ENCODE data around the gene TINCR. TPM values are rescaled to one million over a fixed set of nuclear protein-coding genes. Genes with fewer than 3 reads are reported as not detected.

The TINCR gene
- total RNA-seq, 4 donors from 2014 or later, result 250 to 282 (median 259) TPM

DNA sequence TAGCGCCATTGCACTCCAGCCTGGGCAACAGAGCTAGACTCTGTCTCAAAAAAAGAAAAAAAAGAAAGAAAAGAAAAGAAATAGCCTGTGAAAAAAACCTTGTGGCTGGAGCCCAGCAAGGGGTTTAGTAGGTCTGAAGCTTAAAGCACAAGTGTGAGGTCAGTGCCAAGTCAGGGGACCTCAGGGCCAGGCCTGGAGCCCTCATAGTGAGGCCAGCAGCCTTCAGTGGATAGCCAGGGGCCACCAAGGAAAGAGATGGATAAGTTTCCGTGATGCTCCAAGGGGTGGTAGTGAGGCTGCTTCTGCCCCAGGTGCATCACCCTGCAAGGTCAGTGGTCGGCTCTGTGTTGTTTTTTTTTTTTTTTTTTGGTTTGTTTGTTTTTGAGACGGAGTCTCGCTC is 12.9 kb downstream of the TINCR start:
- intact Hi-C loops (cut with DNase I; ENCODE audit: low total_unique reads), result no loop called here
- H3K4me3 ChIP-seq (ENCODE audit: low read depth, poor library complexity, severe bottlenecking), result no peak overlapping the region
- 57 to 86% methylated on average over 5 of the region's 5 CpGs for WGBS, 2 donors
- TF ChIP-seq, protein P1, sequence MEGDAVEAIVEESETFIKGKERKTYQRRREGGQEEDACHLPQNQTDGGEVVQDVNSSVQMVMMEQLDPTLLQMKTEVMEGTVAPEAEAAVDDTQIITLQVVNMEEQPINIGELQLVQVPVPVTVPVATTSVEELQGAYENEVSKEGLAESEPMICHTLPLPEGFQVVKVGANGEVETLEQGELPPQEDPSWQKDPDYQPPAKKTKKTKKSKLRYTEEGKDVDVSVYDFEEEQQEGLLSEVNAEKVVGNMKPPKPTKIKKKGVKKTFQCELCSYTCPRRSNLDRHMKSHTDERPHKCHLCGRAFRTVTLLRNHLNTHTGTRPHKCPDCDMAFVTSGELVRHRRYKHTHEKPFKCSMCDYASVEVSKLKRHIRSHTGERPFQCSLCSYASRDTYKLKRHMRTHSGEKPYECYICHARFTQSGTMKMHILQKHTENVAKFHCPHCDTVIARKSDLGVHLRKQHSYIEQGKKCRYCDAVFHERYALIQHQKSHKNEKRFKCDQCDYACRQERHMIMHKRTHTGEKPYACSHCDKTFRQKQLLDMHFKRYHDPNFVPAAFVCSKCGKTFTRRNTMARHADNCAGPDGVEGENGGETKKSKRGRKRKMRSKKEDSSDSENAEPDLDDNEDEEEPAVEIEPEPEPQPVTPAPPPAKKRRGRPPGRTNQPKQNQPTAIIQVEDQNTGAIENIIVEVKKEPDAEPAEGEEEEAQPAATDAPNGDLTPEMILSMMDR (IDR thresholded peaks at IDR 0.05), result no peak
- TF ChIP-seq POLR2A (IDR thresholded peaks at IDR 0.05), result no peak
- DNase-seq (ENCODE audit: low spot score in 2 of 2), result no peak

DNA sequence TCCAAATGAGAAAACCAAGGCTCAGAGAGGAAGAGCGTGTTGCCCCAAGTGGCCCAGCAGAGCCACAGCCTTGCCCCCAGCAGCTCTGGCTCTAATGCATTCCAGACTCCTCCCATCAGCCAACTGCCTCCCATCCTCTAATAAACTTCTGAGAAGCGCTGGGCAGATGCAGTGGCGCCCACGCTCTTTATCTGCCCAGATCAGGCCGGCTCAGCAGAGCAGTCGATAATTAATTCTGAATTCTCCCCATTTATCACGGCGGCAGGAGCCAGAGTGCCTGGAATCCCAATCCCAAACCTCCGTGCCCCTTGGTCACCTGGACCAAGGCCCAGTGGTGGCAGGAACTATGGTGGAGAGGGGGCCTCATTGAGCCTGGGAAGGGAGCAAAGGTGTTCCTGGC is 13.9 kb downstream of the TINCR start:
- intact Hi-C loops (cut with DNase I; ENCODE audit: low total_unique reads), result no loop called here
- no peak for DNase-seq (ENCODE audit: low spot score in 2 of 2)
- no peak overlapping the region for H3K4me3 ChIP-seq (ENCODE audit: low read depth, poor library complexity, severe bottlenecking)
- TF ChIP-seq, protein P1 (IDR thresholded peaks at IDR 0.05), result no peak
- TF ChIP-seq POLR2A (IDR thresholded peaks at IDR 0.05), result no peak
- WGBS, 2 donors, result 38 to 44% methylated on average over 9 of the region's 9 CpGs

DNA sequence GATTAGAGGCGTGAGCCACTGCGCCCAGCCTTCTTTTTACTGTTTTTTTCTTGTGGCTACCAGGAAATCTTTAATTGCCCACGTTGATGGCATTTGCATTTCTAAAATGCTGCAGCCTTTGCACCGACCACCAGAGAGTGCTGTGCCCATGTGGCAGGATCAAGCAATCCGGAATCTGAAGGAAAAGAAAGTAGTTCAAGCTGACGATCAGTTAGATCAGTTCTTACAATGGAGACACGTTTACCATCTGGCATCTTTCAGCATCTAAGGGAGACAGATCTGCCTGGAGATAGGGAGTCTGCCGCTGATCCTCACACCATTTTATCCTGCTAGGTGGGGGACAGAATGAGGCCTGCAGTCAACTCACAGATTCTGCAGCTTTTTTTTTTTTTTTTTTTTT is 19.9 kb downstream of the TINCR start:
- TF ChIP-seq POLR2A (IDR thresholded peaks at IDR 0.05), result no peak
- TF ChIP-seq, protein P1 (IDR thresholded peaks at IDR 0.05), result no peak
- DNase-seq (ENCODE audit: low spot score in 2 of 2), result no peak
- H3K4me3 ChIP-seq (ENCODE audit: low read depth, poor library complexity, severe bottlenecking), result no peak overlapping the region
- intact Hi-C loops (cut with DNase I; ENCODE audit: low total_unique reads), result no loop called here
- 32 to 40% methylated on average over 8 of the region's 8 CpGs for WGBS, 2 donors

DNA sequence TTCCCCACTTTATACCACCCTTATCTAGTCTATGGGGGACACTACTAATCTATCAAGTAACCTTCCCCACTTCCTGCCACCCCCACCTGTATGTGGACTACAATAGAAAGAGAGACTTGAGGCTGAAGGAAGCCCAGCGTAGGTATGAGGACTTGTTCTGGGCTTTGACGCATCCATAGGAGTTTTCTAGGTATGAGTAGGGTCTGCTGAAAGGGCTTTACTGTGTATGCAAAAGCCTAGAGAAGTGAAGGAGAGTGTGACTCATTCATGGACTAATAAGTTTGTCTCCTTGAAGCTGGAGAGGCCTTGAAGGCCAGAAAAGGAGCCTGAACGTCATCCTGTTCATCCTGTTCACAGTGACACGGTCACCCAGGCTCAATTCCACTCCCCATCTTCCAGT is 21.8 kb downstream of the TINCR start:
- 84 to 89% methylated on average over 4 of the region's 4 CpGs for WGBS, 2 donors
- no peak overlapping the region for H3K4me3 ChIP-seq (ENCODE audit: low read depth, poor library complexity, severe bottlenecking)
- intact Hi-C loops (cut with DNase I; ENCODE audit: low total_unique reads), result no loop called here
- DNase-seq (ENCODE audit: low spot score in 2 of 2), result no peak
- TF ChIP-seq POLR2A (IDR thresholded peaks at IDR 0.05), result no peak
- TF ChIP-seq, protein P1 (IDR thresholded peaks at IDR 0.05), result no peak

DNA sequence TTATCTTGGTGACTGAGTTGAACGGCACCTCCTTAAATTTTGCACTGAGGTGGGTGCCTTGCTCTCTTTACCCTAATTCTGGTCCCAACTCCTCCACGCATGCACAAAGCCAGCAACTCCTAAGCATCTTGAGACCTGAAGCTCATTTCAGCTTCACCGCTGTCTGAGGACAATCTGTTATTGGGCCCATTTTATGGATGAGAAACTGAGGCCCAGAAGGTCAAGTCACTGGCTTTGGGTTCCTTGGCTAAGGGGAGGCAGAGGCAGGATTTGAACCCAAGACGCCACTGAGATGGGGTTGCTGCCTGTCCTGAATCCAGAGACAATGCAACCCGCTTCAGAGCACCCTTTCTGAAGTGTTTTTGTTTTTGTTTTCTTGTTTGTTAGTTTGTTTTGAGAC is 22.7 kb downstream of the TINCR start:
- intact Hi-C loops (cut with DNase I; ENCODE audit: low total_unique reads), result no loop called here
- 92 to 93% methylated on average over 5 of the region's 5 CpGs for WGBS, 2 donors

DNA sequence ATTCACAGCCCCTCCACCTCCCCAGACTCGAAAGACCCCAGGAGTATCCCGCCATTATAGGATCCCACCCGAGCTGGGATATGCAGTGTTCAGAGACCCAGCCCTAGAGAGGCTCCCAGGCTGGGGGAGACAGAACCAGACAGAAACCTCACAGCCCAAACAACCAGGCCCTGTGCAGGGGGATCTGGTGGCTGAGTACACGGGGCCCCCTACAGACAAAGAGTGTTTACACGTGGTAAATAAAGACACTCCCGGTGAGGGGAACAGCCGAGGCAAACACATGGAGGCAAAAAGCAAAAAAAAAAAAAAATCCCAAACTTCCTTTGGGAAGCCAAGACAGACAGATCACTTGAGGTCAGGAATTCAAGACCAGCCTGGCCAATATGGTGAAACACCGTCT is 25.1 kb downstream of the TINCR start:
- DNase-seq (ENCODE audit: low spot score in 2 of 2), result no peak
- intact Hi-C loops (cut with DNase I; ENCODE audit: low total_unique reads), result no loop called here
- no peak overlapping the region for H3K4me3 ChIP-seq (ENCODE audit: low read depth, poor library complexity, severe bottlenecking)
- TF ChIP-seq, protein P1 (IDR thresholded peaks at IDR 0.05), result no peak
- no peak for TF ChIP-seq POLR2A (IDR thresholded peaks at IDR 0.05)
- 47 to 55% methylated on average over 8 of the region's 8 CpGs for WGBS, 2 donors

More for the DNA sequence above, 22.7 kb downstream of the TINCR start:
- no peak for DNase-seq (ENCODE audit: low spot score in 2 of 2)
- no peak for TF ChIP-seq POLR2A (IDR thresholded peaks at IDR 0.05)
- TF ChIP-seq, protein P1 (IDR thresholded peaks at IDR 0.05), result no peak
- H3K4me3 ChIP-seq (ENCODE audit: low read depth, poor library complexity, severe bottlenecking), result no peak overlapping the region

All from lower leg skin (tissue), 4 donors.